Transverse colon (tissue), 3 donors: ENCODE measurements around the gene JPH3.

Experiments
- CTCF ChIP-seq, 5 experiments: fragments of 200-600 bp in 3 of 5; fragments of 450-650 bp in 2 of 5; sonication (generic) in 3 of 5; IDR thresholded peaks; 1 replicate in 2 of 5; 2 replicates in 3 of 5; pipeline ENCODE4 v1.5.1; 2016 to 2017; ENCODE audit warnings: antibody characterized with exemption in 5 of 5, inconsistent platforms in 3 of 5, mild to moderate bottlenecking in 2 of 5, moderate library complexity in 1 of 5
- POLR2A ChIP-seq: fragments of 450-650 bp; IDR thresholded peaks from one replicate; pipeline ENCODE4 v1.6.1; 2016; ENCODE audit warnings: antibody characterized with exemption, mild to moderate bottlenecking, moderate library complexity

- no peak for TF ChIP-seq CTCF (IDR thresholded peaks at IDR 0.05)
- TF ChIP-seq POLR2A: no peak
These were observed 106.8 kb downstream of the JPH3 start for GRCh38 chr16:87708881-87709638.
